Common myeloid progenitor, CD34-positive (primary cell): ENCODE data around the gene SLC39A13.

Source experiments
- CTCF ChIA-PET: fragments of 350-600 bp; sonication (Branson Sonifier 250); formaldehyde crosslinking; loops from one replicate; lab custom pipeline; 2021; ENCODE audit warnings: antibody characterized with exemption; lab: Charles Lee
- POLR2A ChIA-PET: fragments of 350-600 bp; sonication (Branson Sonifier 250); formaldehyde crosslinking; loops from one replicate; lab custom pipeline; 2021; ENCODE audit warnings: antibody characterized with exemption; lab: Charles Lee
- DNase-seq, 3 donors: peaks; one replicate each; pipeline versions ENCODE4 v3.0.0 to v3.0.0-alpha.2; 2013
- H3K27ac ChIP-seq, 2 experiments: 1 replicate in 1 of 2; 2 replicates in 1 of 2; pipeline ENCODE4 v1.7.0; 2013; ENCODE audit warnings: inconsistent platforms in 2 of 2, low read length in 2 of 2, mild to moderate bottlenecking in 2 of 2, low read depth in 1 of 2, moderate library complexity in 1 of 2; ENCODE audit not compliant: severe bottlenecking in 2 of 2, insufficient read depth in 1 of 2, poor library complexity in 1 of 2
- H3K27me3 ChIP-seq, 5 experiments: replicated peaks in 2 of 5; 1 replicate in 3 of 5; 2 replicates in 2 of 5; pipeline versions ENCODE4 v1.6.1 to v1.7.0; 2013; ENCODE audit warnings: low read length in 4 of 5, mild to moderate bottlenecking in 2 of 5, moderate library complexity in 2 of 5, inconsistent platforms in 1 of 5; ENCODE audit not compliant: insufficient read depth in 5 of 5, control insufficient read depth in 4 of 5
- H3K36me3 ChIP-seq, 4 experiments: 1 replicate in 2 of 4; 2 replicates in 2 of 4; pipeline versions ENCODE4 v1.6.1 to v1.7.0; 2013; ENCODE audit warnings: low read length in 3 of 4, control low read depth in 1 of 4, mild to moderate bottlenecking in 1 of 4; ENCODE audit not compliant: control insufficient read depth in 4 of 4, insufficient read depth in 4 of 4
- H3K4me1 ChIP-seq, 4 experiments: 1 replicate in 3 of 4; 2 replicates in 1 of 4; pipeline versions ENCODE4 v1.6.1 to v1.7.1; 2013; ENCODE audit warnings: low read length in 3 of 4, mild to moderate bottlenecking in 3 of 4, control low read depth in 1 of 4, inconsistent platforms in 1 of 4, moderate library complexity in 1 of 4; ENCODE audit not compliant: control insufficient read depth in 4 of 4, insufficient read depth in 4 of 4; ENCODE audit errors: control extremely low read depth in 1 of 4
- H3K4me3 ChIP-seq, 7 experiments: 1 replicate in 4 of 7; 2 replicates in 3 of 7; pipeline versions ENCODE4 v1.5.1 to v1.7.0; 2013; ENCODE audit warnings: mild to moderate bottlenecking in 7 of 7, low read length in 6 of 7, moderate library complexity in 6 of 7, inconsistent platforms in 2 of 7, low read depth in 2 of 7, control low read depth in 1 of 7; ENCODE audit not compliant: insufficient read depth in 4 of 7, control insufficient read depth in 1 of 7; ENCODE audit errors: extremely low read depth in 1 of 7
- H3K9me3 ChIP-seq, 5 experiments: 1 replicate in 4 of 5; 2 replicates in 1 of 5; pipeline versions ENCODE4 v1.6.1 to v1.7.1; 2013; ENCODE audit warnings: low read length in 4 of 5, mild to moderate bottlenecking in 2 of 5, inconsistent platforms in 1 of 5, low read depth in 1 of 5, moderate library complexity in 1 of 5; ENCODE audit not compliant: control insufficient read depth in 4 of 5, insufficient read depth in 2 of 5; ENCODE audit errors: control extremely low read depth in 1 of 5
- WGBS: methylation state at CpG from one replicate; pipeline ENCODE4 v1.1.5; 2013; ENCODE audit not compliant: insufficient coverage; 5-methylcytosine and 5-hydroxymethylcytosine counted together

SLC39A13 gene

GRCh38 chr11:47403571-47403970 is 4.8 kb upstream of the SLC39A13 start:
- 55% methylated on average over 3 of the region's 3 CpGs for WGBS
- H3K27me3 ChIP-seq = no peaks in the 10 kb centered on the region
- no peak for DNase-seq
- no peak overlapping the region for H3K27ac ChIP-seq
- CTCF ChIA-PET = interaction anchor here (0.9 to 14.8 kb wide), 6 partner anchors 10 to 43 kb away, joined by 3 to 217 read pairs (median 35); partner anchors contain the start of gene SPI1
- no peak overlapping the region for H3K4me3 ChIP-seq
- POLR2A ChIA-PET = interaction anchor here (1.1 to 1.5 kb wide), 3 partner anchors 10 to 27 kb away, joined by 3 to 4 read pairs (median 3); no protein-coding TSS in a partner anchor
- no peaks in the 10 kb centered on the region for H3K9me3 ChIP-seq
- peaks cover 22 to 61% (median 54%) of the 10 kb centered on the region in 4 experiments for H3K4me1 ChIP-seq
- H3K36me3 ChIP-seq = no peaks in the 10 kb centered on the region

DNA sequence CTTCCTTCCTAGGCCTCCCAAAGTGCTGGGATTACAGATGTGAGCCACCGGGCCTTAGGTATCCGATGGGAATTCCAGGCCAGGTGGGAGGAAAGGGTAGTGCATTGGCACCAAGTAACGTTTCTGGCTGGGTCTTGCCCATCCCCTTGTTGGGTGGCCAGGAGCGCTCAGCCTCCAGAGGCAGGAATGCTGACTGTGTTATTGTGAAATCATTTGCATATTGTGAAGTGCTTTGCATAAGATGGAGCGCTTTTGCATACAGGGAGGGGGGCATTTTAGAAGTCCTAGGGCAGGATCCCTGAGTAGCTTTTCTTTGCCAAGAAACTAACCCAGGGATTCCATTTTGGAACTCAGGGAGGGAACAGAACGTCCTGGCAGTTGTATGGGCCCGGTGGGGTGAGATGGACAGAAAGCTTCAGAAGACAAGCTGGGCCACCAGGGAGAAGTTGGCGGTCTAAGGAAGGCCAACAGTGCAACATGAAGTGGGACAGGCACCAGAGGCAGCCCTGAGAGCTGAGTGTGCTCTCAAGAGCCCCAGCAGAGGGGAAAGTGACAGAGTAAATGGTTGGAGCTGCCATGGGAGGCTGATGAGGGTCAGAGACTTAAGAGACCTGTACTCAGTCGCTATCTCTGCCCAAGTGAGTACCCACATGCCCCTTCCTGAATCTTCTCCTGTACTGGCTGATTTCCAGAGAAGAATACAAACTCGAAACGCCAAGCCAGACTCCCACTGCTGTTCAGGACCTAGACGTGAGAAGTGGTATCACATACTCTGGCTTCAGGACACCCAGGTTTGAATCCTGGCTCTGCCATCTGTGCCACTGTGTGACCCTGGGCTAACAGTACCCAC is 1.3 kb upstream of the SLC39A13 start:
- no peak for DNase-seq

DNA sequence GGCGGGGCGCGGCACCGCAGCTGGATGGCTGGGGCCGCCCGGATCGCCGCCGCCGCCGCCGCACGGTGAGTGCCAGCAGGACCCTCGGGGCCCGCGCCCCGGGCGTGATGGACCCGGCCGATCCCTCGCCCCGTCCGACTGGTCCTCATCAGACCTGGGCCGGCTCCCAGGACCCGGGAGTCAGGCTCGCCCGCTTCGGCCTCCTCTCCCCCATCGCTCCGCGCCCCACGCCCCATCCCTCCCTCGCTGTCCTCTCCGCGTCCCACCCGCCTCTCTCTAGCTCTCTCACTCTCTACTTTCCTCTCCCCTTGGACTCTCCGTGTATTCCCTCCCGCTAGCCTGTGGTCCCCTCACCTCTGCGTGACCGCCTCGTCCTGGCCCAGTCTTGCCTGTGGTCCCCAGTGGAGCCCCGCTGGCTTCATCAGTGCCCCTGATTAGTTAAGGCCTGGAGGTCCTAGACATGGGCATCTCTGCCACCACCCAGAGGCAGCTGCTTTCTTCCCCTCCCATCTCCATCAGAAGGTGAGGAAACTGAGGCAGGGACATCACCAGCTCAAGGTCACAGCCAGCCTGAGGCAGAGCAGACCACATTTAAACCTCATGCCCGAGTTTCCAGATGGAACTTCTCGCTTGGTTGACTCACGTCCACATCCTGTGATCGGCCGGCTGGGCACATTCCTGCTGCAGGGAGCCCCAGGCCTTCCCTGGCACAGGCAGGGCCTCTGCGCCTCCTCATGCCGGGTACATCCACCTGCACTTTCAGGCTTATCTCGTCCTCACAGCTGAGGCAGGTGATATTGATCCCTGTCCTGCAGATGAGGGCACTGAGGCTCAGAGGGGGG is 429 bp downstream of the SLC39A13 start:
- Histone ChIP-seq H3K27ac (peak overlapping the region in 1 of 2 experiments; percentile 74), H3K4me1 (peaks cover 14 to 31% (median 25%) of the 10 kb centered on the region in 4 experiments), H3K36me3 (peaks cover 0 to 15% (median 8%) of the 10 kb centered on the region in 4 experiments), H3K27me3 (no peaks in the 10 kb centered on the region), H3K9me3 (no peaks in the 10 kb centered on the region), H3K4me3 (peak overlapping the region; percentile 50 to 79 (median 70))
- DNase-seq = no peak
- ChIA-PET POLR2A (interaction anchor here (0.5 to 2.4 kb wide), 6 partner anchors 16 to 181 kb away, joined by 4 to 12 read pairs (median 5); partner anchors contain the start of gene SPI1), CTCF (interaction anchor here (0.9 to 14.8 kb wide), 8 partner anchors 9 to 230 kb away, joined by 3 to 217 read pairs (median 18); partner anchors contain the start of gene SPI1)
- WGBS = 12% methylated on average over 48 of the region's 50 CpGs

More for the DNA sequence above, 1.3 kb upstream of the SLC39A13 start:
- WGBS = 62% methylated on average over 10 of the region's 12 CpGs
- Histone ChIP-seq H3K27ac (peak overlapping the region; percentile 34 to 81), H3K36me3 (peaks cover 0 to 9% (median 5%) of the 10 kb centered on the region in 4 experiments), H3K4me3 (peak overlapping the region in 6 of 7 experiments; percentile 62 to 80 (median 70)), H3K27me3 (no peaks in the 10 kb centered on the region), H3K4me1 (peaks cover 14 to 43% (median 35%) of the 10 kb centered on the region in 4 experiments), H3K9me3 (no peaks in the 10 kb centered on the region)
- ChIA-PET POLR2A (interaction anchor here (0.8 to 2.4 kb wide), 3 partner anchors 13 to 29 kb away, joined by 3 to 12 read pairs (median 4); partner anchors contain the start of gene SPI1), CTCF (interaction anchor here (1.6 to 14.8 kb wide), 4 partner anchors 13 to 47 kb away, joined by 7 to 217 read pairs (median 84); partner anchors contain the start of gene SPI1)

DNA sequence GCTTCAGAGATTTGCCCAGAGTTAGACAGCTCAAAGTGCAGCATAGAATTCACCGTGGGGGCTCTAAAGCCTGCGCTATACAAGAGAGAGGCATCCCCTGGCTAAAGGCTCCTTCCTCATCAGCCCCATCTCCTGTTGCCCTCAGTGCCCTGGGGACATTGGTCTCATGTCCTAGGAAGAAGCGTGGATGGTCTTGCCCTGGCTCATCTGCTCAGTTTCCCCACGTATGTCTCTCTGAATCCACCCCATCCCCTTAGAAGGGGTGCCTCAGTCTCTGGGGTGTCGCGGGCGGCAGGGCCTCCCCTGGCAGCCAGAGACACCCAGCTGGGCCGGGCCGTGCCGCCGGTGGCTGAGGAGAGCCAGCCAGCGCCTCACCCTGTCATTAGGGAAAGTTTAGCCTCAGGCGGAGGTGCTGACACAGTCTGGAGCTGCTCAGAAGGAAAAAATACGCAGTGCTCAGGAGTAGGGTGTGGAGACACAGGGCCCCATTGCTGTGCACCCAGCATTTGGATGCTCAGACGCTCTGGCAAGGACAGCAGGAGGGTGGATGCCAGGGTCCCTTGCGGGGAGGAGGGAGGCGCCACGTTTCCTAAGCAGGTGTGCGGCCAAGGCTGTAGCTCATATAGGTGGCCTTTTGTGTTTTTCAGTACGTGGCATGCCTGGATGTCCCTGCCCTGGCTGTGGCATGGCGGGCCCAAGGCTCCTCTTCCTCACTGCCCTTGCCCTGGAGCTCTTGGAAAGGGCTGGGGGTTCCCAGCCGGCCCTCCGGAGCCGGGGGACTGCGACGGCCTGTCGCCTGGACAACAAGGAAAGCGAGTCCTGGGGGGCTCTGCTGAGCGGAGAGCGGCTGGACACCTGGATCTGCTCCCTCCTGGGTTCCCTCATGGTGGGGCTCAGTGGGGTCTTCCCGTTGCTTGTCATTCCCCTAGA is 1.3 kb downstream of the SLC39A13 start:
- POLR2A ChIA-PET = interaction anchor here (0.6 to 1.3 kb wide), 2 partner anchors 33 to 78 kb away, joined by 4 read pairs; no protein-coding TSS in a partner anchor
- H3K27ac ChIP-seq = peak overlapping the region in 1 of 2 experiments; percentile 74
- H3K4me1 ChIP-seq = peaks cover 14 to 29% (median 25%) of the 10 kb centered on the region in 4 experiments

DNA sequence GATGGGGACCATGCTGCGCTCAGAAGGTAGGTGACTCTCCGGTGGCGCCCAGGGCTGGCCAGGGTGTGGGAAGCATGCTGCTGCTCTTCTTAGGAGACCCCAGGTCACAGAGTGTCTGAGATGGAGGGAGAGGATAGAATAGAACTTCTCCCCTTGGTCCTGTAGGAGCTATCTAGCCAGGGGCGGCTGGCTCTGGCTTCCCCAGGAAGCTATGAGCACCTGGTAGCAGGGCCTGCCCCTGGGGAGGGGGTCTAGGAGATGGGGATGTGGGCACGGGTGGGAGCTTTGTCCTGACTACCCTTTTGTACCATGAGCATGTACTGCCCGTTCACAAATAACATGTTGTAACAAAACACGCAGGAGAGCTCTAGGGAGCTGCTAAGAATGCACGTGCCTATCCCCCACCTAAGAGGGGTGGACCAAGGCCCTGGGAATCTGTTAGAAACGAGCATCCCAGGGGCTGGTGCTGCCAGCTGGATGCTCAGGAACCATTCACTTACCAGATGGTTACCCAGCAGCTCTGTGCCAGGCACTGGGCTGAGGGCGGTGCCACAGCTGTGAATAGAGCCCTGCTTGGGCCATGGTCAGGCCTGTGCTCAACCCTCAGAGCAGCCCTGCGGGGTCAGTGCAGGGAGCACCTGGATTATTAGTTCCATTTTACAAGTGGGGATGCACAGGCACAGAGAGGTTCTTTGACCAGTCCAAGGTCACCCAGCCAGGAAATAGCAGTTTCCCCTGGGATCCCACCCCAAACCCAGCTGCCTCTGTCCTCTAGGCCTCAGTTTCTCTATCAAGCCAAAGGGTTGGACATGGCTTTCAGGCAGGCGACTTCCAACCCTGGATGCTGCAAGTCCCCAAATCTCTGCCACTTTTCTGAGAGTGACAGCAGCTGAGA is 2.2 kb downstream of the SLC39A13 start:
- H3K4me3 ChIP-seq = no peak overlapping the region

More for the DNA sequence above, 1.3 kb downstream of the SLC39A13 start:
- no peak for DNase-seq
- Histone ChIP-seq H3K27me3 (no peaks in the 10 kb centered on the region), H3K4me3 (peak overlapping the region in 2 of 7 experiments; percentile 77 to 79), H3K36me3 (peaks cover 0 to 24% (median 11%) of the 10 kb centered on the region in 4 experiments), H3K9me3 (no peaks in the 10 kb centered on the region)
- CTCF ChIA-PET = interaction anchor here (0.6 to 14.8 kb wide), 13 partner anchors 8 to 231 kb away, joined by 3 to 217 read pairs (median 7); partner anchors contain the start of gene SPI1
- 94% methylated on average over 30 of the region's 31 CpGs for WGBS

More for the DNA sequence above, 2.2 kb downstream of the SLC39A13 start:
- no peaks in the 10 kb centered on the region for H3K27me3 ChIP-seq
- WGBS = 87% methylated on average over 11 of the region's 12 CpGs
- DNase-seq = no peak
- peaks cover 0 to 32% (median 15%) of the 10 kb centered on the region in 4 experiments for H3K36me3 ChIP-seq
- ChIA-PET POLR2A (interaction anchor here (0.5 to 2.1 kb wide), 6 partner anchors 16 to 140 kb away, joined by 3 to 7 read pairs (median 4); partner anchors contain the start of gene SPI1), CTCF (interaction anchor here (0.6 to 14.8 kb wide), 22 partner anchors 15 to 232 kb away, joined by 3 to 217 read pairs (median 5); partner anchors contain the start of genes ACP2, DDB2, PSMC3 and SPI1)
- H3K9me3 ChIP-seq = no peaks in the 10 kb centered on the region
- H3K4me1 ChIP-seq = peaks cover 14 to 29% (median 28%) of the 10 kb centered on the region in 4 experiments
- no peak overlapping the region for H3K27ac ChIP-seq
